HCT116 (cell line): ENCODE results near the gene CYP4F12. TPM values are rescaled to one million over a fixed set of nuclear protein-coding genes. Genes with fewer than 3 reads are reported as not detected.

Experiments
- ATAC-seq: fragments of 200-7000 bp; cut with Tn5 transposase; 2 replicates; pipeline ENCODE4 v1.9.1; 2020; ENCODE audit warnings: mild to moderate bottlenecking, moderate library complexity
- BruUV-seq: library from RNA; stranded (reverse); fragments of 400-500 nt; replicated peaks from 2 replicates; lab custom pipeline; 2021; lab: Mats Ljungman, UMichigan
- CTCF ChIA-PET: fragments of 300-600 bp; sonication (Branson Sonifier 250); formaldehyde crosslinking; loops from one replicate; lab custom pipeline; 2021; ENCODE audit warnings: antibody characterized with exemption; lab: Charles Lee
- POLR2A ChIA-PET: fragments of 300-600, 350-600 bp; sonication (Branson Sonifier 250); formaldehyde crosslinking; loops from one replicate; lab custom pipeline; 2021; ENCODE audit warnings: antibody characterized with exemption; lab: Charles Lee
- RAD21 ChIA-PET, 2 experiments: fragments of 300-600 bp; sonication (Branson Sonifier 250); formaldehyde crosslinking; loops; one replicate each; lab custom pipeline; 2023; ENCODE audit warnings: low total read pairs in 2 of 2; ENCODE audit not compliant: uncharacterized antibody in 2 of 2, unreplicated experiment in 2 of 2, low non-redundant PET in 1 of 2; lab: Charles Lee
- DNase-seq: peaks from one replicate; pipeline ENCODE4 v3.0.0-alpha.2; 2010; ENCODE audit warnings: low read depth, low spot score
- H2AFZ ChIP-seq: fragments of 200-600 bp; shearing (Covaris generic), sonication (generic); 2 replicates; pipeline ENCODE4 v1.6.1; 2017; ENCODE audit warnings: low read depth, mixed run types, mixed read lengths, antibody characterized with exemption, low read length; ENCODE audit not compliant: poor library complexity, severe bottlenecking
- H3K27ac ChIP-seq: 2 replicates; pipeline ENCODE4 v1.5.1; 2012; ENCODE audit warnings: low read depth, low read length
- H3K27me3 ChIP-seq: fragments of 200-600 bp; sonication (generic); 2 replicates; pipeline ENCODE4 v1.6.1; 2016; ENCODE audit warnings: mixed run types, low read length, mixed read lengths; ENCODE audit not compliant: insufficient read depth
- H3K36me3 ChIP-seq, 2 experiments: fragments of 200-500 bp in 1 of 2; fragments of 200-600 bp in 1 of 2; sonication (Bioruptor generic) in 1 of 2; sonication (generic) in 1 of 2; 2 replicates each; pipeline versions ENCODE4 v1.5.1 to v1.6.1; 2014 to 2016; ENCODE audit warnings: low read length in 2 of 2, inconsistent platforms in 1 of 2, mixed read lengths in 1 of 2, mixed run types in 1 of 2; ENCODE audit not compliant: insufficient read depth in 2 of 2, control insufficient read depth in 1 of 2
- H3K4me1 ChIP-seq, 2 experiments: fragments of 200-600 bp in 1 of 2; sonication (generic) in 1 of 2; 2 replicates each; pipeline versions ENCODE4 v1.5.1 to v1.6.1; 2012 to 2017; ENCODE audit warnings: low read length in 2 of 2, inconsistent platforms in 1 of 2, mild to moderate bottlenecking in 1 of 2, mixed read lengths in 1 of 2, mixed run types in 1 of 2, moderate library complexity in 1 of 2; ENCODE audit not compliant: insufficient read depth in 2 of 2, control insufficient read depth in 1 of 2
- H3K4me2 ChIP-seq: fragments of 200-600 bp; sonication (generic); 2 replicates; pipeline ENCODE4 v1.6.1; 2017; ENCODE audit warnings: mixed run types, low read length, mixed read lengths
- H3K4me3 ChIP-seq, 2 experiments: fragments of 200-600 bp in 1 of 2; sonication (generic) in 1 of 2; replicated peaks in 1 of 2; 2 replicates each; pipeline ENCODE4 v1.5.1; 2011 to 2016; ENCODE audit warnings: low read length in 2 of 2, control low read depth in 1 of 2, low read depth in 1 of 2, mild to moderate bottlenecking in 1 of 2, mixed read lengths in 1 of 2, mixed run types in 1 of 2
- H3K79me2 ChIP-seq: fragments of 200-600 bp; sonication (generic); 2 replicates; pipeline ENCODE4 v1.6.1; 2017; ENCODE audit warnings: mild to moderate bottlenecking, mixed run types, low read length, moderate library complexity, mixed read lengths; ENCODE audit not compliant: insufficient read depth
- H3K9ac ChIP-seq: fragments of 200-600 bp; sonication (generic); 2 replicates; pipeline ENCODE4 v1.6.1; 2016; ENCODE audit warnings: low read length, mixed read lengths
- H3K9me2 ChIP-seq: fragments of 200-600 bp; sonication (generic), shearing (Covaris generic); 2 replicates; pipeline ENCODE4 v1.6.1; 2017; ENCODE audit warnings: mixed run types, mild to moderate bottlenecking, moderate library complexity; ENCODE audit not compliant: insufficient read depth
- H3K9me3 ChIP-seq, 2 experiments: fragments of 200-500 bp in 1 of 2; fragments of 200-600 bp in 1 of 2; sonication (Bioruptor generic) in 1 of 2; sonication (generic) in 1 of 2; 2 replicates each; pipeline ENCODE4 v1.6.1; 2014 to 2017; ENCODE audit warnings: low read length in 2 of 2, mixed read lengths in 2 of 2, inconsistent platforms in 1 of 2, low read depth in 1 of 2, mild to moderate bottlenecking in 1 of 2, mixed run types in 1 of 2, moderate library complexity in 1 of 2; ENCODE audit not compliant: control insufficient read depth in 1 of 2, insufficient read depth in 1 of 2
- H4K20me1 ChIP-seq: fragments of 200-600 bp; sonication (generic), shearing (Covaris generic); 2 replicates; pipeline ENCODE4 v1.6.1; 2017; ENCODE audit warnings: mixed run types, mild to moderate bottlenecking, moderate library complexity; ENCODE audit not compliant: insufficient read depth
- ELF1 ChIP-seq: IDR thresholded peaks from 2 replicates; pipeline ENCODE4 v1.6.1; 2012; ENCODE audit warnings: low read depth, borderline replicate concordance
- FOSL1 ChIP-seq: IDR thresholded peaks from 2 replicates; pipeline ENCODE4 v1.6.1; 2012; ENCODE audit warnings: low read depth
- JUND ChIP-seq: IDR thresholded peaks from 2 replicates; pipeline ENCODE4 v1.6.1; 2012
- TCF7L2 ChIP-seq: IDR thresholded peaks from 2 replicates; pipeline ENCODE4 v1.7.0; 2011; ENCODE audit warnings: borderline replicate concordance, inconsistent platforms; ENCODE audit not compliant: insufficient read depth, insufficient read length; ENCODE audit errors: extremely low read depth
- YY1 ChIP-seq: IDR thresholded peaks from 2 replicates; pipeline ENCODE4 v1.6.1; 2011; ENCODE audit warnings: low read length, low read depth, moderate library complexity, mild to moderate bottlenecking; ENCODE audit not compliant: insufficient replicate concordance; ENCODE audit errors: extremely low read depth
- ZFX ChIP-seq: fragments of 450-650 bp; IDR thresholded peaks from 2 replicates; pipeline ENCODE4 v1.6.1; 2017
- ZNF274 ChIP-seq: fragments of 200-500 bp; sonication (Bioruptor generic); IDR thresholded peaks from 2 replicates; pipeline ENCODE4 v1.6.1; 2014; ENCODE audit warnings: mild to moderate bottlenecking, low read depth, low read length, inconsistent platforms
- intact Hi-C: fragments of 100-400 bp; cut with micrococcal nuclease; formaldehyde crosslinking; loops from 2 replicates; pipeline ENCODE4 v1.10.0; 2022
- total RNA-seq: library from RNA; stranded (reverse); gene quantifications from one replicate; pipeline ENCODE4 v1.2.1, GENCODE V29; 2021; ENCODE audit not compliant: unreplicated experiment
- TF ChIP-seq, protein P1 (sequence below): IDR thresholded peaks from 2 replicates; pipeline ENCODE4 v1.6.1; 2012
- TF ChIP-seq, protein P2 (sequence below): IDR thresholded peaks from 2 replicates; pipeline ENCODE4 v1.6.1; 2012
- TF ChIP-seq, protein P3 (sequence below), 3 experiments: fragments of 200-600 bp in 1 of 3; sonication (generic) in 1 of 3; IDR thresholded peaks in 2 of 3; conservative IDR thresholded peaks in 1 of 3; 2 replicates each; pipeline ENCODE4 v1.5.1; 2012 to 2017; ENCODE audit warnings: low read depth in 2 of 3, low read length in 2 of 3, antibody characterized with exemption in 1 of 3, borderline replicate concordance in 1 of 3, control low read depth in 1 of 3, mild to moderate bottlenecking in 1 of 3, mixed read lengths in 1 of 3, mixed run types in 1 of 3, moderate library complexity in 1 of 3; ENCODE audit not compliant: insufficient read depth in 1 of 3

Gene CYP4F12
- total RNA-seq, 1 experiment from 2014 or later, result 4.4 TPM

DNA sequence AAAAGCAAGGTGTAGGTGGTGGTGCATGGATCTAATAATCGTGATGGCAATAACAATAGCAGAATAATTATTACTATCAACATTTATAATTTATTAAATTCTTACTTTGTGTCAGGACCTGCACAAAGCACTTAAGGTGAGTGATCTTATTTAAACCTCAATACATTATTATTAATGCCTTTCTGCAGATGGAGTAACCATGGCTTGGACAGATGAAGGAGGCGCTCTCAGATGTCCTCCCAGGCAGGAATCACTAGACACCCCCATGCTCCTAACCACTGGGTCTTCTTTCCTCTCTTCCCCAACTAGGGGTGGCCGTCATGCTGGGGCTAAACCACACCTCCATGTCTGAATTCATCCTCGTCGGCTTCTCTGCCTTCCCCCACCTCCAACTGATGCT is 54.8 kb downstream of the CYP4F12 start, which contains the start of gene OR10H2:
Gene OR10H2, plus strand, starts transcription at position 301 of the 400 bp plus-strand sequence. Its CDS starts 20 bp downstream, at position 321.
- H4K20me1 ChIP-seq, result no peaks in the 10 kb centered on the region
- no peaks in the 10 kb centered on the region for H3K9me3 ChIP-seq
- no TSS peak for BruUV-seq
- CTCF ChIA-PET, result no interaction called here
- H3K4me3 ChIP-seq, result no peak within 1 kb of the TSS
- DNase-seq (no peak), ATAC-seq (no peak)
- no peak within 1 kb of the TSS for H2AFZ ChIP-seq
- no peaks in the 10 kb centered on the region for H3K36me3 ChIP-seq
- no peak within 1 kb of the TSS for H3K4me2 ChIP-seq
- RAD21 ChIA-PET, result no interaction called here
- no peak within 1 kb of the TSS for H3K27ac ChIP-seq
- TF ChIP-seq JUND, result no peak
- TF ChIP-seq FOSL1, result no peak
- no peak for TF ChIP-seq YY1
- no peak for TF ChIP-seq ZNF274
- no peak for TF ChIP-seq ELF1
- no peak for TF ChIP-seq ZFX
- no peak for TF ChIP-seq TCF7L2
- TF ChIP-seq, protein P1, sequence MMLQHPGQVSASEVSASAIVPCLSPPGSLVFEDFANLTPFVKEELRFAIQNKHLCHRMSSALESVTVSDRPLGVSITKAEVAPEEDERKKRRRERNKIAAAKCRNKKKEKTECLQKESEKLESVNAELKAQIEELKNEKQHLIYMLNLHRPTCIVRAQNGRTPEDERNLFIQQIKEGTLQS, result no peak
- TF ChIP-seq, protein P2, sequence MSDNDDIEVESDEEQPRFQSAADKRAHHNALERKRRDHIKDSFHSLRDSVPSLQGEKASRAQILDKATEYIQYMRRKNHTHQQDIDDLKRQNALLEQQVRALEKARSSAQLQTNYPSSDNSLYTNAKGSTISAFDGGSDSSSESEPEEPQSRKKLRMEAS, result no peak
- TF ChIP-seq, protein P3, sequence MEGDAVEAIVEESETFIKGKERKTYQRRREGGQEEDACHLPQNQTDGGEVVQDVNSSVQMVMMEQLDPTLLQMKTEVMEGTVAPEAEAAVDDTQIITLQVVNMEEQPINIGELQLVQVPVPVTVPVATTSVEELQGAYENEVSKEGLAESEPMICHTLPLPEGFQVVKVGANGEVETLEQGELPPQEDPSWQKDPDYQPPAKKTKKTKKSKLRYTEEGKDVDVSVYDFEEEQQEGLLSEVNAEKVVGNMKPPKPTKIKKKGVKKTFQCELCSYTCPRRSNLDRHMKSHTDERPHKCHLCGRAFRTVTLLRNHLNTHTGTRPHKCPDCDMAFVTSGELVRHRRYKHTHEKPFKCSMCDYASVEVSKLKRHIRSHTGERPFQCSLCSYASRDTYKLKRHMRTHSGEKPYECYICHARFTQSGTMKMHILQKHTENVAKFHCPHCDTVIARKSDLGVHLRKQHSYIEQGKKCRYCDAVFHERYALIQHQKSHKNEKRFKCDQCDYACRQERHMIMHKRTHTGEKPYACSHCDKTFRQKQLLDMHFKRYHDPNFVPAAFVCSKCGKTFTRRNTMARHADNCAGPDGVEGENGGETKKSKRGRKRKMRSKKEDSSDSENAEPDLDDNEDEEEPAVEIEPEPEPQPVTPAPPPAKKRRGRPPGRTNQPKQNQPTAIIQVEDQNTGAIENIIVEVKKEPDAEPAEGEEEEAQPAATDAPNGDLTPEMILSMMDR (IDR thresholded peaks at IDR 0.05 in 2 of 3, conservative IDR thresholded peaks at IDR 0.05 in 1 of 3; ENCODE audit: borderline replicate concordance in 1 of 3, insufficient read depth in 1 of 3, low read depth in 2 of 3, low read length in 2 of 3), result no peak
- no peaks in the 10 kb centered on the region for H3K9me2 ChIP-seq
- H3K27me3 ChIP-seq, result peaks cover 4% of the 10 kb centered on the region
- H3K9ac ChIP-seq, result no peak within 1 kb of the TSS
- H3K79me2 ChIP-seq, result no peaks in the 10 kb centered on the region
- H3K4me1 ChIP-seq, result no peaks in the 10 kb centered on the region
- intact Hi-C loops, result no loop called here
- POLR2A ChIA-PET, result no interaction called here
